ENCODE measurements around the gene PNMA6F. TPM values are rescaled to one million over a fixed set of nuclear protein-coding genes. Genes with fewer than 3 reads are reported as not detected.
"Not testable (repeated sequence)": the region's sequence is repeated elsewhere in the genome, so short reads cannot be mapped to it uniquely, and the experiment has no call there.

The PNMA6F gene
- total RNA-seq, 3 donors from 2014 or later: not detected

GRCh38 chrX:153343674-153344073, 22.1 kb upstream of the PNMA6F start:
- no peaks in the 10 kb centered on the region for H3K27me3 Mint-ChIP-seq (ENCODE audit: low read depth)
- ATAC-seq (no peak), DNase-seq (no peak)
- peak overlapping the region; percentile 52 for H3K4me3 Mint-ChIP-seq
- H3K9me3 Mint-ChIP-seq: peaks cover 5% of the 10 kb centered on the region
- H3K36me3 Mint-ChIP-seq (ENCODE audit: insufficient read depth): peaks cover 47% of the 10 kb centered on the region
- peaks cover 37% of the 10 kb centered on the region for H3K4me1 Mint-ChIP-seq (ENCODE audit: low read depth)

DNA sequence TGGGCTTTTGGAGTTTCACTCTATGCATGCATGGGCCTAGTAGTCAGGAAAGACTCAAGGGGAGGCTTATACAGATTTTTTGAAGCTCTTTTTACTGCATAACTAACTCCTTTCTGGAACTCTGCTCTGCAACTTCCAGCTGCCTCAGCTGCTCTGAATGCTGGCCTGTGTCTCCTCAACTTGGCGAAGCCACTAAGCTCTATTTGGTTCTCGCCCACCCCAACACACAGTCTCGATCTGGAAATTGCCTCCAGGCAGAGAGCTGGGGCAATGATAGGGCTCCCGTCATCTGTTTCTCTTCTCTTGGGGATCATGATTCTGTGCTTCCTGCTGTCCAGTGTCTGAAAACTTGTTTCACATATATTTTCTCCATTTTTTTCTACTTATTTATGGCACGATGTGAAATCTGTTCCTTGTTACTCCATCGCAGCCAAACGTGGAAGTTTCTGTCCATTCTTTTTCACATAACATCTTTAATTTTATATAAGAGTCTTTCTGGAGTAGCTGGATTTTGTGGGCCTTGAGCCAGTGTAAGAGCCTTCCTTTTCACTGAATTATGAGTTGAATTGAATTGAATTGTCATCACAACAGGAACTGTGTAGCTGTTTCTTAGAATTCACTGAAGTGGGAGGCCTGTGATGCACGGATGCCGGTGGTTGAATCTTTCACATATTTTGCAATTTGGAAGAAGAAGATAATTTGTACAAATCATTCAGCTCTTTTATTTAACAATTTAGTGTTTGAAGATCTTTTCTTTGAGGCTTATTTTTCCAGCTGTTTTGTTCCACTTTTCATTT, 21.4 kb upstream of the PNMA6F start:
- H3K36me3 Mint-ChIP-seq (ENCODE audit: insufficient read depth): peaks cover 46% of the 10 kb centered on the region
- DNase-seq (no peak), ATAC-seq (no peak)
- no peaks in the 10 kb centered on the region for H3K27me3 Mint-ChIP-seq (ENCODE audit: low read depth)
- H3K4me3 Mint-ChIP-seq: peak overlapping the region; percentile 52
- peaks cover 44% of the 10 kb centered on the region for H3K4me1 Mint-ChIP-seq (ENCODE audit: low read depth)
- H3K9me3 Mint-ChIP-seq: peaks cover 5% of the 10 kb centered on the region

- DNase-seq (no peak), ATAC-seq (no peak)
- H3K27me3 Mint-ChIP-seq (ENCODE audit: low read depth): no peaks in the 10 kb centered on the region
- H3K4me1 Mint-ChIP-seq (ENCODE audit: low read depth): peaks cover 70% of the 10 kb centered on the region
- H3K9me3 Mint-ChIP-seq: peaks cover 5% of the 10 kb centered on the region
- H3K4me3 Mint-ChIP-seq: no peak overlapping the region
- peaks cover 35% of the 10 kb centered on the region for H3K36me3 Mint-ChIP-seq (ENCODE audit: insufficient read depth)
Observed at GRCh38 chrX:153340111-153340510, 18.5 kb upstream of the PNMA6F start.

DNA sequence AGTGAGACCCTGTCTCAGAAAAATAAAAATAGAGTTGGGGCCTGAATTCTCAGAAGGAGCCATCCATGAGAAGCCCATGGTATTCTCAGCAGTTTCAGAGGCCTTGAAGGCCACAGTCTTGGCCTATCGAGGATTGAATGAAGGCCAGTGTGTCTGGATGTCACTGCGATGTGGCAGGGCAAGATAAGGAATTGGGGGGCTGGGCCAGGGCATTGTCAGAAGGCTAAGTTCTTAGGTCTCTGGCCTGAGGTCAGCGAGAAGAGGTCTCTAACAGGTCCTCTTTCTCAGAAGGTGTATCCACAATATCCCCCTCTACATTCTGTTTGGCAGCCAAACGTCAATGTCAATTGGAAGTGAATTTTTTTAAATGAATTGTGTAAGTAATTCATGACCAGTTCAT, 18.1 kb upstream of the PNMA6F start:
- no peak for ATAC-seq

DNA sequence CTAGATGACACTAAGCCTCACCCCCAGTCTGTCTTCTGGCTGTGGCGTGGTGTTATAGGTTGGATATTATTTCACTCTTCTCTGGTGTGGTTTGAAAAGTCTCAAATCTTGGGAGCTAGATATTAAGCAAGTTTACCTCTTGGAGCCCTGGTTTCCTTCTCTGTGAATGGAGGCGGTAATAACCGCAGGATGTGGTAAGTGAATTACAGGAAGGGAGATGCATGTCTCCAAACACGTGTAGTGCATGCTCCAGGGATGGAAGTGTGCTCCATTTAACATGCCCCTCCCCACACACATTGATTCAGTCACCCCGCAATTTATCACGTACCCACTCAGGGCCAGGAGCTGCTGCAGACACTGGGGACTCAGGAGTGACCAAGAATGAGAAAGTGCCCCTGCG, 17.3 kb upstream of the PNMA6F start:
- DNase-seq (no peak), ATAC-seq (no peak)
- peaks cover 32% of the 10 kb centered on the region for H3K36me3 Mint-ChIP-seq (ENCODE audit: insufficient read depth)
- no peaks in the 10 kb centered on the region for H3K27me3 Mint-ChIP-seq (ENCODE audit: low read depth)
- H3K9me3 Mint-ChIP-seq: peaks cover 5% of the 10 kb centered on the region
- H3K4me3 Mint-ChIP-seq: no peak overlapping the region
- H3K4me1 Mint-ChIP-seq (ENCODE audit: low read depth): peaks cover 67% of the 10 kb centered on the region

More for the DNA sequence above, 18.1 kb upstream of the PNMA6F start:
- DNase-seq: no peak
- Mint-ChIP-seq H3K4me1 (ENCODE audit: low read depth) (peaks cover 73% of the 10 kb centered on the region), H3K27me3 (ENCODE audit: low read depth) (no peaks in the 10 kb centered on the region), H3K9me3 (peaks cover 5% of the 10 kb centered on the region), H3K4me3 (no peak overlapping the region), H3K36me3 (ENCODE audit: insufficient read depth) (peaks cover 32% of the 10 kb centered on the region)

DNA sequence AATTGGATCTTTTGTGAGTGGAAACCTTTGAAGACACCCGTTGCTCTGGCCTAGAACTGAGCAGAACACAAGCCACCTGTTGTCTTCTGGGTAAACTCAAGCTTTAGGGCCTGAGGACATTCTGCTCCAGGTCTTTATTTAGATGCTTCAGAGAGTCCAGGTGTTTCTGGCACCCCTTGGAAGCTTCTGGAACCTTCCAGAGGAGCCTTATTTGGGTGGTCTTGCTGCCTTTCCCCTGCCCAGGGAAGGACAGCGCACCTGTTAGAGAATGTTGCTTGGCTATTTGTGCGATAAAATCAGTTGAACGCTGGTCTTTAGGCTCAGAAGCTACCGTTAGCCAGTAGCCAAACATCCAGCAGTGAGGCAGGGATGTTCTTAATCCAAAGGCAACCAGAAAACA, 15.4 kb upstream of the PNMA6F start:
- Mint-ChIP-seq H3K4me3 (no peak overlapping the region), H3K4me1 (ENCODE audit: low read depth) (peaks cover 53% of the 10 kb centered on the region), H3K9me3 (peaks cover 5% of the 10 kb centered on the region), H3K27me3 (ENCODE audit: low read depth) (no peaks in the 10 kb centered on the region), H3K36me3 (ENCODE audit: insufficient read depth) (peaks cover 29% of the 10 kb centered on the region)
- ATAC-seq (no peak), DNase-seq (no peak)

- ATAC-seq (peak in 1 of 2 donors; percentile 20), DNase-seq (no peak)
- H3K27me3 Mint-ChIP-seq (ENCODE audit: low read depth): no peaks in the 10 kb centered on the region
- H3K36me3 Mint-ChIP-seq (ENCODE audit: insufficient read depth): peaks cover 24% of the 10 kb centered on the region
- H3K9me3 Mint-ChIP-seq: peaks cover 4% of the 10 kb centered on the region
- H3K4me1 Mint-ChIP-seq (ENCODE audit: low read depth): peaks cover 50% of the 10 kb centered on the region
- peak overlapping the region; percentile 83 for H3K4me3 Mint-ChIP-seq
Observed at GRCh38 chrX:153336121-153336894, 14.7 kb upstream of the PNMA6F start.

DNA sequence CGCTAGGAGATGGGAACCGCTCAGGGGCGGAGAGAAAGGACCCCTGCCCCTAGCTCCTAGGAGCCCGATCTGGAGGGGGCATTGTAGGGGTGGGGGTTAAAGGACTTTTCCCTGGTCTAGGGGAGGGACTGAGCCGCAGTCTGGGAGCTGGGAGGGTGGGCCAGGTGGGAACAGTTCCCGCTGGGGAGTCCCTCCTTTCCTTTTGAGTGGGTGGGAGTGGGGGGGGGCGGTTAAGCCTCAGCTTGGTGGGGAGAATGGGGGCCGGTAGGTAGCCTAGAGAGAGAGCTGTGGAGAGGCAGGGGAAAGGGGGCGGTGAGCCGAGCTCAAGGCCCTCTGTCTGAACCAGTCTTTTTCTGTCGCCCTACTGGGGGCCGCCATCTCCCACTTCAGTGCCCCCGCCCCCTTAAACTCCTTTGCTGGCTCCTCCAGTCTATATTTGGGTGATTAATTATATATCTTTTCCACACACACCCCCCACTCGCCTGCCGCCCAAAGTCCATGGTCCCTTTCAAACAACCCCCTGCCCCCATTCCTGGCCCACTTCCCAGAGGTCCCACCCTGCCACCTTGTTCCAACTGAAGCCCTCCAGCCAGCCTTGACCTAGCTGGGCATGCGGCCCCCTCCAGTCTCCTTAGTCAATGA, 13.2 kb upstream of the PNMA6F start:
- no peak for ATAC-seq
- H3K27me3 Mint-ChIP-seq (ENCODE audit: low read depth): no peaks in the 10 kb centered on the region
- H3K4me1 Mint-ChIP-seq (ENCODE audit: low read depth): peaks cover 44% of the 10 kb centered on the region
- H3K4me3 Mint-ChIP-seq: peak overlapping the region; percentile 83
- no peak for DNase-seq
- H3K36me3 Mint-ChIP-seq (ENCODE audit: insufficient read depth): peaks cover 15% of the 10 kb centered on the region
- H3K9me3 Mint-ChIP-seq: no peaks in the 10 kb centered on the region

GRCh38 chrX:153333821-153334653, 12.5 kb upstream of the PNMA6F start, which contains the start of gene ZNF275:
ZNF275 (plus strand) TSS chrX:153334153; CDS start chrX:153336680, 2,527 bp downstream.
- Mint-ChIP-seq H3K4me1 (ENCODE audit: low read depth) (peaks cover 42% of the 10 kb centered on the region), H3K27me3 (ENCODE audit: low read depth) (no peaks in the 10 kb centered on the region), H3K36me3 (ENCODE audit: insufficient read depth) (peaks cover 13% of the 10 kb centered on the region), H3K9me3 (no peaks in the 10 kb centered on the region), H3K4me3 (peak within 1 kb of the TSS; percentile 84)
- peak; percentile 75 for DNase-seq
- peak; percentile 96 to 97 for ATAC-seq

DNA sequence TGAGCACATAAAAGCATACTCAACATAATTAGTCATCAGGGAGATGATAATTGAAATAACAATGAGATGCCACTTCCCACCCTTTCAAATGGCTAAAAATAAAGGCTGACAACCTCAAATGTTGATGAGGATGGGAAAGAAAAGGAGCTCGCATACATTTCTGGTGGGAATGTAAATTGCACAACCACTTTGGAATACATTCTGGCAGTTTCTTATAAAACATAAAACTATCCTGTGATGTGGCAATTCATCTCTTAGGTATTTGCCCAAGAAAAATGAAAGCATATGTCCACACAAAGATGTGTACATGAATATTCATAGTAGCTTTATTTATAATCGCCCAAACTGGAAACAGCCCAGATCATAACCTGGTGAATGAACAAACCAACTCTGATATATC, 11.7 kb upstream of the PNMA6F start:
- no peaks in the 10 kb centered on the region for H3K9me3 Mint-ChIP-seq
- H3K4me3 Mint-ChIP-seq: peak overlapping the region; percentile 84
- peaks cover 10% of the 10 kb centered on the region for H3K36me3 Mint-ChIP-seq (ENCODE audit: insufficient read depth)
- peaks cover 3% of the 10 kb centered on the region for H3K27me3 Mint-ChIP-seq (ENCODE audit: low read depth)
- DNase-seq (no peak), ATAC-seq (no peak)
- H3K4me1 Mint-ChIP-seq (ENCODE audit: low read depth): peaks cover 35% of the 10 kb centered on the region

DNA sequence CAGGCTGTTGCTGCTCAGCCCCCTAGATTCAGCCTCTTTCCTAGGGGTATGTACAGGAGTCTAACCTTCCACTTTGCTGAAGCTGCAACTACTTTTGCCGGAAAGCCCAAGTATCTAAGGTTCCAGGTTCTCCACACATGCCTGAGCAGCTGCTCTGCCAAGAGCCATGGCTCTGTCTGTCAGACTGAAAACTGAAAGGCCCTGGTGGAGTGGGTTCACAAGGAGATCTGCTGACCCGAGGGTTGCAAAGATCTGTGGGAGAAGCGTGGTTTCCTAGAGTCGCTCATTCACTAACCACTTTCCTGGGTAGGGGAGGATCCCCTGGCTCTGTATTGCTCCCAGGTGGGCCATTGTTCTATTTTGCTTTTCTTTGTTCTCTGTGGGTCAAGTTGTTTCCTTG, 6.0 kb upstream of the PNMA6F start:
- Mint-ChIP-seq H3K4me3 (no peak overlapping the region), H3K27me3 (ENCODE audit: low read depth) (peaks cover 8% of the 10 kb centered on the region), H3K36me3 (ENCODE audit: insufficient read depth) (no peaks in the 10 kb centered on the region), H3K9me3 (no peaks in the 10 kb centered on the region), H3K4me1 (ENCODE audit: low read depth) (peaks cover 7% of the 10 kb centered on the region)
- DNase-seq: no peak
- no peak for ATAC-seq

GRCh38 chrX:153320555-153321184, 897 bp downstream of the PNMA6F start:
- no peak for ATAC-seq
- peaks cover 7% of the 10 kb centered on the region for H3K27me3 Mint-ChIP-seq (ENCODE audit: low read depth)
- no peaks in the 10 kb centered on the region for H3K36me3 Mint-ChIP-seq (ENCODE audit: insufficient read depth)
- no peaks in the 10 kb centered on the region for H3K9me3 Mint-ChIP-seq
- no peak overlapping the region for H3K4me3 Mint-ChIP-seq
- H3K4me1 Mint-ChIP-seq (ENCODE audit: low read depth): peaks cover 7% of the 10 kb centered on the region
- DNase-seq: no peak

GRCh38 chrX:153320047-153320443, 1.5 kb downstream of the PNMA6F start:
- H3K36me3 Mint-ChIP-seq (ENCODE audit: insufficient read depth); H3K4me1 Mint-ChIP-seq (ENCODE audit: low read depth); H3K27me3 Mint-ChIP-seq (ENCODE audit: low read depth); H3K9me3 Mint-ChIP-seq; H3K4me3 Mint-ChIP-seq; DNase-seq; ATAC-seq: not testable (repeated sequence)

Data from activated T-cell treated with anti-CD3 and anti-CD28 coated beads, Interleukin-2, amount 50 U/mL, for 4 hours (primary cell).